ENCODE measurements around the gene MCCC2. TPM values are rescaled to one million over a fixed set of nuclear protein-coding genes. Genes with fewer than 3 reads are reported as not detected.

Gene MCCC2
- total and polyA plus RNA-seq, 10 of the 15 experiments (the other 5 are each of a cell fraction or from before 2014, with no cell fraction given) = 22.2 to 106 (median 77.7) TPM

DNA sequence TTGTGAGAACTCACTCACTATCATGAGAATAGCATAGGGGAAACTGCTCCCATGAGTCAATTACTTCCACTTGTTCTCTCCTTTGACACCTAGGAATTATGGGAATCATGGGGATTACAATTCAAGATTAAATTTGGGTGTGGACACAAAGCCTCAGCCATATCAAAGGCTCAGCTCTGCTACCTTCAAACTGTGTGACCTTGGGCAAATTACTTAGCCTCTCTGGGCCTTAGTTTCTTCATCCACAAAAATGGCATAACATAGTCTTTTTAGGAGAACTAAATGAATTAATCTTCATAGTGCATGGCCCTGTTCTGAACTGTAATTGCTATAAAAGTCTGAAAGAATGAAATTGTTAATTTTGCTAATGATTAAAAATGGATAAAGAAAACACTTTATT lies 113.7 kb downstream of the MCCC2 start:
- TF ChIP-seq CHD1 (IDR thresholded peaks at IDR 0.05; ENCODE audit: low read depth, low read length) = no peak
- no peak for TF ChIP-seq RELA (IDR thresholded peaks at IDR 0.05; ENCODE audit: borderline replicate concordance, partially characterized antibody)
- no peak overlapping the region for H3K4me3 ChIP-seq
- no peak overlapping the region for H3K4me2 ChIP-seq (ENCODE audit: control insufficient read depth, insufficient read depth)
- FAIRE-seq (no peak), DNase-seq (ENCODE audit: low read depth, low spot score) (no peak), ATAC-seq (no peak)
- H3K4me1 ChIP-seq (ENCODE audit: control insufficient read depth, insufficient read depth, low read length) = no peaks in the 10 kb centered on the region
- no peaks in the 10 kb centered on the region for H3K9me3 ChIP-seq (replicated peaks; ENCODE audit: control insufficient read depth, insufficient read depth, low read length)
- intact Hi-C loops (cut with micrococcal nuclease; ENCODE audit: unreplicated experiment) = no loop called here
- no peak overlapping the region for H3K27ac ChIP-seq (ENCODE audit: control insufficient read depth, insufficient read depth)
- in situ Hi-C loops (cut with MboI) = no loop called here
- ChIA-PET POLR2A (no interaction called here), RAD21 (ENCODE audit: unreplicated experiment) (no interaction called here), SMC1A (ENCODE audit: uncharacterized antibody, unreplicated experiment) (interaction anchor here (0.6 kb wide), 1 partner anchor 60 kb away, joined by 3 read pairs; no protein-coding TSS in a partner anchor), CTCF (no interaction called here)
- no peaks in the 10 kb centered on the region for H3K27me3 ChIP-seq (replicated peaks in 1 of 2; ENCODE audit: control insufficient read depth in 2 of 2, insufficient read depth in 2 of 2, low read length in 1 of 2)
- no peaks in the 10 kb centered on the region for H3K36me3 ChIP-seq (ENCODE audit: control insufficient read depth in 2 of 2, insufficient read depth in 2 of 2, low read length in 1 of 2)
- no TSS peak for BruUV-seq (replicated peaks)
- no peak overlapping the region for H2AFZ ChIP-seq (ENCODE audit: control insufficient read depth, low read depth, low read length)
- H3K79me2 ChIP-seq (ENCODE audit: control insufficient read depth, insufficient read depth, low read length) = no peaks in the 10 kb centered on the region
- no peaks in the 10 kb centered on the region for H4K20me1 ChIP-seq (ENCODE audit: control insufficient read depth, insufficient read depth)
- no peak overlapping the region for H3K9ac ChIP-seq (ENCODE audit: control insufficient read depth, insufficient read depth, low read length)

DNA sequence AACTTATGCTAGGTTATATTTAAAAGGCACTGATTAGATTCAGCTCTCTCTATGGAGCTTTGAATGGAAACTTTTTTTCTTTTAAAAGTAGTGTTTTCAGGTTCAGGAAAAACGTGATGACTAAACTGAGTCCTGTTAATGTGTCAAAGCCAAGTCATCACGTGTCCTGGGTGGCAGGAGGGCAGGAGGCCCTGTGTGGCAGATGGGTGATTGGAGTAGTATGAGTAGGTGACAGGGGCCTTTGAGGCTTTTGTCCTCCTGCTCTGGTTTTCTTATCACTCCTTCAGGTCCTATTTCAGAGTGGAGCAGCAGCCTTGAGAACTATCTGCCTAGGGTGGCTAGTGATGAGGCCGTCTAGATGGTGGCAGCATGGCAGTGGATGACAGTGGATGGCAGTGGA lies 114.3 kb downstream of the MCCC2 start:
- ChIA-PET SMC1A (ENCODE audit: uncharacterized antibody, unreplicated experiment) (interaction anchor here (0.6 kb wide), 1 partner anchor 61 kb away, joined by 3 read pairs; no protein-coding TSS in a partner anchor), POLR2A (no interaction called here)
- TF ChIP-seq GABPA (IDR thresholded peaks at IDR 0.05; ENCODE audit: low read depth) (no peak), NR2F1 (conservative IDR thresholded peaks at IDR 0.05) (no peak), MYB (IDR thresholded peaks at IDR 0.05; ENCODE audit: borderline replicate concordance, low read depth, low read length) (no peak), TBL1XR1 (IDR thresholded peaks at IDR 0.05; ENCODE audit: low read depth, low read length) (no peak), IKZF1 (conservative IDR thresholded peaks at IDR 0.05) (no peak), POLR2A (IDR thresholded peaks at IDR 0.05; ENCODE audit: low read depth, low read length) (no peak), CBX3 (IDR thresholded peaks at IDR 0.05; ENCODE audit: borderline replicate concordance, low read depth) (no peak), MXI1 (IDR thresholded peaks at IDR 0.05; ENCODE audit: low read depth, low read length) (no peak), IKZF2 (IDR thresholded peaks at IDR 0.05) (no peak), HDGF (IDR thresholded peaks at IDR 0.05) (no peak), EED (IDR thresholded peaks at IDR 0.05; ENCODE audit: low read depth) (no peak), NFXL1 (IDR thresholded peaks at IDR 0.05; ENCODE audit: borderline replicate concordance) (no peak)
- TF ChIP-seq, protein P1, sequence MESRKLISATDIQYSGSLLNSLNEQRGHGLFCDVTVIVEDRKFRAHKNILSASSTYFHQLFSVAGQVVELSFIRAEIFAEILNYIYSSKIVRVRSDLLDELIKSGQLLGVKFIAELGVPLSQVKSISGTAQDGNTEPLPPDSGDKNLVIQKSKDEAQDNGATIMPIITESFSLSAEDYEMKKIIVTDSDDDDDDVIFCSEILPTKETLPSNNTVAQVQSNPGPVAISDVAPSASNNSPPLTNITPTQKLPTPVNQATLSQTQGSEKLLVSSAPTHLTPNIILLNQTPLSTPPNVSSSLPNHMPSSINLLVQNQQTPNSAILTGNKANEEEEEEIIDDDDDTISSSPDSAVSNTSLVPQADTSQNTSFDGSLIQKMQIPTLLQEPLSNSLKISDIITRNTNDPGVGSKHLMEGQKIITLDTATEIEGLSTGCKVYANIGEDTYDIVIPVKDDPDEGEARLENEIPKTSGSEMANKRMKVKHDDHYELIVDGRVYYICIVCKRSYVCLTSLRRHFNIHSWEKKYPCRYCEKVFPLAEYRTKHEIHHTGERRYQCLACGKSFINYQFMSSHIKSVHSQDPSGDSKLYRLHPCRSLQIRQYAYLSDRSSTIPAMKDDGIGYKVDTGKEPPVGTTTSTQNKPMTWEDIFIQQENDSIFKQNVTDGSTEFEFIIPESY (IDR thresholded peaks at IDR 0.05) = no peak
- TF ChIP-seq, protein P2, sequence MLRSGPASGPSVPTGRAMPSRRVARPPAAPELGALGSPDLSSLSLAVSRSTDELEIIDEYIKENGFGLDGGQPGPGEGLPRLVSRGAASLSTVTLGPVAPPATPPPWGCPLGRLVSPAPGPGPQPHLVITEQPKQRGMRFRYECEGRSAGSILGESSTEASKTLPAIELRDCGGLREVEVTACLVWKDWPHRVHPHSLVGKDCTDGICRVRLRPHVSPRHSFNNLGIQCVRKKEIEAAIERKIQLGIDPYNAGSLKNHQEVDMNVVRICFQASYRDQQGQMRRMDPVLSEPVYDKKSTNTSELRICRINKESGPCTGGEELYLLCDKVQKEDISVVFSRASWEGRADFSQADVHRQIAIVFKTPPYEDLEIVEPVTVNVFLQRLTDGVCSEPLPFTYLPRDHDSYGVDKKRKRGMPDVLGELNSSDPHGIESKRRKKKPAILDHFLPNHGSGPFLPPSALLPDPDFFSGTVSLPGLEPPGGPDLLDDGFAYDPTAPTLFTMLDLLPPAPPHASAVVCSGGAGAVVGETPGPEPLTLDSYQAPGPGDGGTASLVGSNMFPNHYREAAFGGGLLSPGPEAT (IDR thresholded peaks at IDR 0.05; ENCODE audit: low read depth) = no peak

More for the DNA sequence above, 114.3 kb downstream of the MCCC2 start:
- H3K27me3 ChIP-seq (replicated peaks in 1 of 2; ENCODE audit: control insufficient read depth in 2 of 2, insufficient read depth in 2 of 2, low read length in 1 of 2) = no peaks in the 10 kb centered on the region
- no peaks in the 10 kb centered on the region for H3K79me2 ChIP-seq (ENCODE audit: control insufficient read depth, insufficient read depth, low read length)
- no peaks in the 10 kb centered on the region for H3K4me1 ChIP-seq (ENCODE audit: control insufficient read depth, insufficient read depth, low read length)
- H3K9me3 ChIP-seq (replicated peaks; ENCODE audit: control insufficient read depth, insufficient read depth, low read length) = no peaks in the 10 kb centered on the region
- ChIA-PET CTCF (no interaction called here), RAD21 (ENCODE audit: unreplicated experiment) (no interaction called here)
- no peaks in the 10 kb centered on the region for H3K36me3 ChIP-seq (ENCODE audit: control insufficient read depth in 2 of 2, insufficient read depth in 2 of 2, low read length in 1 of 2)
- WGBS (ENCODE audit: insufficient coverage, insufficient replicate concordance, low lambda C conversion rate, missing lambda C conversion rate) = 0% methylated on average over 3 of the region's 3 CpGs
- H3K4me3 ChIP-seq = no peak overlapping the region
- FAIRE-seq (no peak), DNase-seq (ENCODE audit: low read depth, low spot score) (no peak), ATAC-seq (no peak)
- no peaks in the 10 kb centered on the region for H4K20me1 ChIP-seq (ENCODE audit: control insufficient read depth, insufficient read depth)
- no peak overlapping the region for H2AFZ ChIP-seq (ENCODE audit: control insufficient read depth, low read depth, low read length)
- H3K4me2 ChIP-seq (ENCODE audit: control insufficient read depth, insufficient read depth) = no peak overlapping the region
- H3K9ac ChIP-seq (ENCODE audit: control insufficient read depth, insufficient read depth, low read length) = no peak overlapping the region
- in situ Hi-C loops (cut with MboI) = no loop called here
- intact Hi-C loops (cut with micrococcal nuclease; ENCODE audit: unreplicated experiment) = no loop called here
- BruUV-seq (replicated peaks) = no TSS peak
- H3K27ac ChIP-seq (ENCODE audit: control insufficient read depth, insufficient read depth) = no peak overlapping the region
